ENCODE results near the gene GFOD2.

The GFOD2 gene

GRCh38 chr16:67685388-67686112 is 33.6 kb downstream of the GFOD2 start:
- TF ChIP-seq CTCF (conservative IDR thresholded peaks at IDR 0.05; ENCODE audit: low read length) (no peak), EZH2phosphoT487 (IDR thresholded peaks at IDR 0.05; ENCODE audit: borderline replicate concordance) (no peak)
- Histone ChIP-seq H3K4me3 (ENCODE audit: low read length, poor library complexity, severe bottlenecking) (no peak overlapping the region), H2AFZ (ENCODE audit: low read length) (no peak overlapping the region), H3K9me3 (ENCODE audit: insufficient read depth, low read depth, low read length) (no peaks in the 10 kb centered on the region), H3K4me1 (ENCODE audit: insufficient read depth, low read length, poor library complexity, severe bottlenecking) (no peaks in the 10 kb centered on the region), H4K20me1 (ENCODE audit: insufficient read depth, low read length, poor library complexity, severe bottlenecking) (no peaks in the 10 kb centered on the region), H3K27me3 (ENCODE audit: insufficient read depth, low read length, poor library complexity, severe bottlenecking) (no peaks in the 10 kb centered on the region), H3K36me3 (ENCODE audit: insufficient read depth, low read length) (peaks cover 38% of the 10 kb centered on the region), H3K79me2 (ENCODE audit: insufficient read depth, low read length) (no peaks in the 10 kb centered on the region), H3K9me2 (replicated peaks; ENCODE audit: low read depth, low read length) (no peaks in the 10 kb centered on the region), H3K4me2 (ENCODE audit: low read depth, low read length, poor library complexity, severe bottlenecking) (no peak overlapping the region), H3K9ac (ENCODE audit: low read depth, low read length, poor library complexity, severe bottlenecking) (no peak overlapping the region), H3F3A (ENCODE audit: low read depth) (no peaks in the 10 kb centered on the region)

GRCh38 chr16:67683767-67684166 is 35.3 kb downstream of the GFOD2 start:
- no peak overlapping the region for H3K4me2 ChIP-seq (ENCODE audit: low read depth, low read length, poor library complexity, severe bottlenecking)
- no peaks in the 10 kb centered on the region for H3K9me2 ChIP-seq (replicated peaks; ENCODE audit: low read depth, low read length)
- no peak overlapping the region for H3K9ac ChIP-seq (ENCODE audit: low read depth, low read length, poor library complexity, severe bottlenecking)
- H3K27me3 ChIP-seq (ENCODE audit: insufficient read depth, low read length, poor library complexity, severe bottlenecking) = no peaks in the 10 kb centered on the region
- no peaks in the 10 kb centered on the region for H3K9me3 ChIP-seq (ENCODE audit: insufficient read depth, low read depth, low read length)
- H3K4me1 ChIP-seq (ENCODE audit: insufficient read depth, low read length, poor library complexity, severe bottlenecking) = no peaks in the 10 kb centered on the region
- H3F3A ChIP-seq (ENCODE audit: low read depth) = no peaks in the 10 kb centered on the region
- no peaks in the 10 kb centered on the region for H3K79me2 ChIP-seq (ENCODE audit: insufficient read depth, low read length)
- TF ChIP-seq EZH2phosphoT487 (IDR thresholded peaks at IDR 0.05; ENCODE audit: borderline replicate concordance) = no peak
- no peak for TF ChIP-seq CTCF (conservative IDR thresholded peaks at IDR 0.05; ENCODE audit: low read length)
- no peak overlapping the region for H2AFZ ChIP-seq (ENCODE audit: low read length)
- H4K20me1 ChIP-seq (ENCODE audit: insufficient read depth, low read length, poor library complexity, severe bottlenecking) = no peaks in the 10 kb centered on the region
- H3K36me3 ChIP-seq (ENCODE audit: insufficient read depth, low read length) = peaks cover 33% of the 10 kb centered on the region; the same call in 1 of the 2 replicates
- H3K4me3 ChIP-seq (ENCODE audit: low read length, poor library complexity, severe bottlenecking) = no peak overlapping the region

- H3K9me3 ChIP-seq (ENCODE audit: insufficient read depth, low read depth, low read length) = no peaks in the 10 kb centered on the region
- H3K4me2 ChIP-seq (ENCODE audit: low read depth, low read length, poor library complexity, severe bottlenecking) = no peak overlapping the region
- no peaks in the 10 kb centered on the region for H4K20me1 ChIP-seq (ENCODE audit: insufficient read depth, low read length, poor library complexity, severe bottlenecking)
- TF ChIP-seq EZH2phosphoT487 (IDR thresholded peaks at IDR 0.05; ENCODE audit: borderline replicate concordance) (no peak), CTCF (conservative IDR thresholded peaks at IDR 0.05; ENCODE audit: low read length) (no peak)
- no peak overlapping the region for H3K4me3 ChIP-seq (ENCODE audit: low read length, poor library complexity, severe bottlenecking)
- no peak overlapping the region for H2AFZ ChIP-seq (ENCODE audit: low read length)
- no peak overlapping the region for H3K9ac ChIP-seq (ENCODE audit: low read depth, low read length, poor library complexity, severe bottlenecking)
- H3K36me3 ChIP-seq (ENCODE audit: insufficient read depth, low read length) = peaks cover 29% of the 10 kb centered on the region; the same call in 1 of the 2 replicates
- H3K9me2 ChIP-seq (replicated peaks; ENCODE audit: low read depth, low read length) = no peaks in the 10 kb centered on the region
- H3F3A ChIP-seq (ENCODE audit: low read depth) = no peaks in the 10 kb centered on the region
- no peaks in the 10 kb centered on the region for H3K79me2 ChIP-seq (ENCODE audit: insufficient read depth, low read length)
- no peaks in the 10 kb centered on the region for H3K27me3 ChIP-seq (ENCODE audit: insufficient read depth, low read length, poor library complexity, severe bottlenecking)
- H3K4me1 ChIP-seq (ENCODE audit: insufficient read depth, low read length, poor library complexity, severe bottlenecking) = no peaks in the 10 kb centered on the region
These were observed 38.9 kb downstream of the GFOD2 start for GRCh38 chr16:67679935-67680897.

Measured in Loucy (cell line).